ENCODE results near the gene IL17C.

The IL17C gene

GRCh38 chr16:88650749-88651275, 12.4 kb downstream of the IL17C start, which contains the start of gene CYBA:
Gene CYBA, minus strand, starts transcription at chr16:88651053. Its CDS starts 40 bp downstream, at chr16:88651013.
- TF ChIP-seq, protein P1, sequence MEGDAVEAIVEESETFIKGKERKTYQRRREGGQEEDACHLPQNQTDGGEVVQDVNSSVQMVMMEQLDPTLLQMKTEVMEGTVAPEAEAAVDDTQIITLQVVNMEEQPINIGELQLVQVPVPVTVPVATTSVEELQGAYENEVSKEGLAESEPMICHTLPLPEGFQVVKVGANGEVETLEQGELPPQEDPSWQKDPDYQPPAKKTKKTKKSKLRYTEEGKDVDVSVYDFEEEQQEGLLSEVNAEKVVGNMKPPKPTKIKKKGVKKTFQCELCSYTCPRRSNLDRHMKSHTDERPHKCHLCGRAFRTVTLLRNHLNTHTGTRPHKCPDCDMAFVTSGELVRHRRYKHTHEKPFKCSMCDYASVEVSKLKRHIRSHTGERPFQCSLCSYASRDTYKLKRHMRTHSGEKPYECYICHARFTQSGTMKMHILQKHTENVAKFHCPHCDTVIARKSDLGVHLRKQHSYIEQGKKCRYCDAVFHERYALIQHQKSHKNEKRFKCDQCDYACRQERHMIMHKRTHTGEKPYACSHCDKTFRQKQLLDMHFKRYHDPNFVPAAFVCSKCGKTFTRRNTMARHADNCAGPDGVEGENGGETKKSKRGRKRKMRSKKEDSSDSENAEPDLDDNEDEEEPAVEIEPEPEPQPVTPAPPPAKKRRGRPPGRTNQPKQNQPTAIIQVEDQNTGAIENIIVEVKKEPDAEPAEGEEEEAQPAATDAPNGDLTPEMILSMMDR (IDR thresholded peaks at IDR 0.05) = no peak

- TF ChIP-seq, protein P1 (IDR thresholded peaks at IDR 0.05) = no peak
Measured at GRCh38 chr16:88651276-88651988, 13.1 kb downstream of the IL17C start.

DNA sequence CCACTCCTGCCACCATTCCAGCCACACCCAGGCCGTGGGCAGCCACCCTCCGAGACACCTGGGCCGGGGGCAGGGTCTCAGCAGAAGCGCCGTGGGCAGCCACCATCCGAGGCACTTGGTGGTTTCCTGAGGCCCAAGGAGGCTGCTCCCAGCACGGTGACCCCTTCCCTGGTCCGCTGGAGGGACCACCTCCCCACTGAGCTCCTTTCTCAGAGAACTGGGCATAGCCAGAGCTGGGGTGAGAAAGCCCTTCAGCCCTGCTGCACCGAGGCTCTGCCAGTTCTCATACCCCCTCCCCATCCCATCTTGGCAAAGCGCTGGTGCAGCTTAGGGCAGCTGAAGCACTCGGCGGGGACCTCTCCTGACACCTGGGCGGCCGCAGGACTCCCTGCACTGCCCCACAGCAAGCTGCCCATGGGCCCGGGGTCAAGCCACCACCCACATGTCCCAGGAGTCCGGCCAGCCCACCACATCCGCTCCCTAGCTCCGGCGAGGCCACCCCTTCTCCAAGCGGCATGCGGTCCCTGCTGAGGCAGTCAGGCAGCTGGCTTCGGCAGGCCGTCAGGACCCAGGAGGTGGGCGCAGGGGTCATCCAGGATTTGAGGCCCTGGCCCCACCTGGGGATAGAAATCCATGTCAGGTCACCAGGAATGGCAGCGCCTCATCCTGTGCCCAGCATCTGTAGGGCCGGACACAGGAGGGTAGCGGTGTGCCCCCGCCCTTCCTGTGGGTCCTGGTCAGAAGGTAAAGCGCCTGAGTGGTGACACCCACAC, 13.8 kb downstream of the IL17C start:
- TF ChIP-seq, protein P1 (IDR thresholded peaks at IDR 0.05) = no peak

- TF ChIP-seq, protein P1 (IDR thresholded peaks at IDR 0.05) = no peak
Measured at GRCh38 chr16:88652762-88653063, 14.3 kb downstream of the IL17C start.

DNA sequence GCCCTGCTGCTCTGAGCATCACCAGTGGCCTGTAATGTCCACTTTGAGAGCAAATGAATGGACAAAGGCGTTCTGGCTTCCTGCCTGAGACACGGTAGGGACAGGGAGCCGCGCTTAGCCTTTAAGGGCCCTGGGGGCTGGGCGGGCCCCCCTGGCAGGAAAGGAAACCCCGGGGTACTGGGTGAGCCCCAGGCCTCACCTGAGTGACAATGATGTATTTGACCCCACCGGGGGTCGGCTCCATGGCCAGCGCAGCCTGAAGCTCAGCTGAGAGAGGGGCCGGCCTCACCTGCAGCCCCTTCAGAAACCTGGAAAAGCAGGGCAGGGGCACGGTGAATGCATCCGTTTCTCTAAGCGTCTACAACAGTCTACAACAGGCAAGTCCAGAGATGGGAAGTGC, 14.7 kb downstream of the IL17C start:
- TF ChIP-seq, protein P1 (IDR thresholded peaks at IDR 0.05) = no peak

DNA sequence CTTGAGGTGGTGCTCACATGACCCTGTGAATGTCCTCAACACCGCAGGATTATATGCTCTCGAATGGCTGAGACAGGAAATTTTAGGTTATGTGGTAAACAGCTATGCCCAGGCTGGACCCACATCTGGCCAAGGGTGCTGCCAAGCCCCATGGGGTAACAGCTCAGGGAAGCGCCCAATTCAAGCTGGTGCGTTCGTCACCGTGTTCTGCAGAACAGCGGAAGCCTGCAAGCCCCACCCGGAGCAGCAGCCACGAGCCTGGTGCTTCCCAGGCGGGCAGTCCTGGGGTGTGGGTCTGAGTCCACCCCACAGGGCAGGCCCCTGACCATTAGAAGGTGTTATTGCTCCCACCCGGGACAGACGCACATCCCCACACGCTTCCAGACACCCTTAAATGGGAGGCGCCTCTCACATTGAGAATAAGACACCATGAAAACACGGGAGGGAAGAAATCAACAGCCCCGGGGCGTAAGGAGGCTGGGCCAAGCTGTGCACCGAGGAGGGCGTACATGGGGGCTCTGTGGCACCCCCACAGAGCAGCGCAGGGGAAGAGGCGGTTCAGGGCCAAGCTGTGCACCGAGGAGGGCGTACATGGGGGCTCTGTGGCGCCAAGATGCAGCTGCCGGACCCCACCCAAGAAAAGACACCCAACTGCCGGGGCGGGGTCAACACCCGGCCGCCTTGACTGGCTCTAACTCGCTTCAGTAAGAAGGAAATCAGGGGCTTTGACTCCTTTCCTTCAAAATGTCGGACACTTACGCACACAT, 15.4 kb downstream of the IL17C start:
- TF ChIP-seq, protein P1 (IDR thresholded peaks at IDR 0.05) = no peak

DNA sequence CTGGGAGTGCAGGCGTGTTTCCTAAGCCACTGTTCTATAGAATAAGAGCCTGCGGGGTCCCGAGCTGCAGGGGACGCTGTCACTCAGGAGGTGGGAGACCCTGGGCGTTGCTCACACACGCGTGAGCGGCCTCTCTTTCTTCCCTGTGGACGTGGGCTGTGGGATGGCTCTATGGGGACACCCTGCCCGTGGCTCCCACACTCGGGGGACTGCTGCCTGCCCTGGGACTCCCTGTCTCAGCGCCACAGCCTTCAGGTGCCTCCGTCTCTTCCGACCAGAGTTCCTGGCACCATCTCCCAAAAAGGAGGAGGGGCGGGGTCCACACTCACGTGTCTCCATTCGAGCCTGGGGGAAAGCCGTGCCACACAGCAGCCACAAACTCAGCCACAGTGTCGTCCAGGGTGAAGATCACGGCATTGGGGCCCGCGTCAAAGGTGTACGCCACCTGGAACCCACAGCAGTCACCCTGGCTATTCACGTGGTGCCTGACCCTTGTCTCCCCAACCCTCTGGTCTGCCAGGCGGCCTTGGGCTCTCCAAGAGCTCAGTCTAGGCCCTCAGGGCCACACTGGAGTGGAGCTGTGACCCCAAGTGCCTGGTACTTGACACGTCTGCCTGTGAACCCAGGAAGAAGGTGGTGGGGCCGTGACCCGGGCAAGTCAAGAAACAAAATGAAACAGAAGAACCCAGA, 16.1 kb downstream of the IL17C start:
- TF ChIP-seq, protein P1 (IDR thresholded peaks at IDR 0.05) = no peak
